Activated CD8-positive, alpha-beta memory T cell treated with anti-CD3 and anti-CD28 coated beads, Interleukin-2, amount 50 U/mL, for 1 hour (primary cell): Measurements from ENCODE around the gene SENP3.
"Not testable (repeated sequence)": the region's sequence is repeated elsewhere in the genome, so short reads cannot be mapped to it uniquely, and the experiment has no call there.

Experiments
- DNase-seq: peaks from one replicate; pipeline ENCODE4 v3.0.0-alpha.2; 2020; ENCODE audit errors: extremely low read depth

SENP3 gene

DNA sequence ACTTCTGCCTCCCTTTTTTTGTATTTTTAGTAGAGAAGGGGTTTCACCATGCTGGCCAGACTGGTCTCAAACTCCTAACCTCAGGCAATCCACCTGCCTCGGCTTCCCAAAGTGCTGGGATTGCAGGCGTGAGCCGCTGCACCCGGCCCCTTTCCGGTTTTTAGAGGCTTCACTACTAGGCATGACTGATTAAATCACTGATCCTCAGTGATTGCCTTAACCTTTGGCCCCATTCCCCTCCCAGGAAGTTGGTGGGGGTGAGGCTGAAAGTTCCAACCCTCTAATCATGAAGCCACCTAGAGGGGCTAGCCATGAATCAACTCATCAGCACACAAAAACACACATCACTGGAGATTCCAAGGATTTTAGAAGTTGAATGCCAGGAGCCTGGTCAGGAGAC, 35.8 kb downstream of the SENP3 start:
- not testable (repeated sequence) for DNase-seq

DNA sequence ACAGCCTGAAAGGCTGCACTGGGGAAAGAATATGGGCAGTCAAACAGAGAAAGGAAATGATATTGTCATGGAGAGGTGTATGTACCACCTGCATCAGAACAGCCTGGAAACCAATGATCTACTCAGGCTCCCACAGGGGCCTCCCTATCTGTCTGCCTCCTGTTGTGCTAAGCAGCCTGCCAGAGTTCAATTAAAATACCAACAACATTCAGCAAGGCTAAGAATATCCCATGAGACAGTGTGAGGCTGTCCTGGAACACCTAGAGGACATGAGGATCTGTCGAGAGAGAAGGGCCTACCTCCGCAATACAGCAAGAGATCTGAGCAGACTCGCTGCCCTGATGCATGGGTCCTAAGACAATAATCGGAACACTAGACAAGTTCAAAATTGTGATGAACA, 44.6 kb downstream of the SENP3 start:
- no peak for DNase-seq

- no peak for DNase-seq
These were observed 48.9 kb downstream of the SENP3 start for GRCh38 chr17:7610641-7611040.

DNA sequence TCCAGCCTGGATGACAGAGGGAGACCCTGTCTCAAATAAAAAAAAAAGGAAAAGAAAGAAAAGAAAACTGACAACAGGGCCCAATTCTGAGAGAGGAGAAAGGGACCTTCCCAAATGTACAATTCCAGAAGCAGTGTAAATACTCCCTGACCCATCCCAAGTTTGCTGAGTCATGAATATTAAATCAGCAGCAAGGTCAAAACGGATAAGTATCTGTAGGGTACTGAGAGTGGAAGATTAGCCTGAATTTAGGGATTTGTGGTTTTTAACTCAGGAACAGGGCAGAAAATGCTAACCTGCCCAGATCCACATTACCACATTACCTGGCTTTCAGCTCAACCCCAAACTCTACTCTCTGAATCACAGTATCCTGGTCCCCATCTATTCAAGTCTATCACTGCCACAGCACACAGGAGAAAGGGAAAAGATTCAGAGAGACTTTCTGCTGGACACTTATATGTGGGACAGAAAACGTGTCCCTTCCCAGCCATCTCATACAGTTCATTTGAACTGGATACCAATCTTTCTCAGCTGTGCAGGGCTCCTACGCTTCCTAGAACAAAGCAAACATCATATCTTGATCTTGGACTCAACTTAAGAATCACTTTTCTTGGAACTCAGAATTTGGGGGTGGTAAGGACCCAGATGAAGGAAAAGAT, 50.0 kb downstream of the SENP3 start:
- no peak for DNase-seq

DNA sequence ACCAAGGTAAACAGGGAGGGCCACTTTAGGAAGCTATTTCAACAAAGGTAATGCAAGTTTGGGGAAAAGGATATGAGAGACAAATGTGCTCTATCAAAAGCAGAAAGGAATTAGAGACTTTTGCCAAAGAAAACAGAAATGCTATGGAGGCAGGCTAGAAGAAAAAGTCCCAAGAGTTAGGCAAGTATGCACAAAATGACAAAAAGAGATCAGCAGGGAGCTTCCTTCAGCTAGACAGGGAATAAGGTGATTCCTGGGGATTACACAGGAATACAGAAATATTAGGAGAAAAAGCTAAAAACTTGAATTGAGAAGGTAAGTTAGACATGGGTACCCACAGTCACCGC, 50.5 kb downstream of the SENP3 start:
- DNase-seq: no peak

- DNase-seq: no peak
These were observed 52.2 kb downstream of the SENP3 start for GRCh38 chr17:7613769-7614424.

DNA sequence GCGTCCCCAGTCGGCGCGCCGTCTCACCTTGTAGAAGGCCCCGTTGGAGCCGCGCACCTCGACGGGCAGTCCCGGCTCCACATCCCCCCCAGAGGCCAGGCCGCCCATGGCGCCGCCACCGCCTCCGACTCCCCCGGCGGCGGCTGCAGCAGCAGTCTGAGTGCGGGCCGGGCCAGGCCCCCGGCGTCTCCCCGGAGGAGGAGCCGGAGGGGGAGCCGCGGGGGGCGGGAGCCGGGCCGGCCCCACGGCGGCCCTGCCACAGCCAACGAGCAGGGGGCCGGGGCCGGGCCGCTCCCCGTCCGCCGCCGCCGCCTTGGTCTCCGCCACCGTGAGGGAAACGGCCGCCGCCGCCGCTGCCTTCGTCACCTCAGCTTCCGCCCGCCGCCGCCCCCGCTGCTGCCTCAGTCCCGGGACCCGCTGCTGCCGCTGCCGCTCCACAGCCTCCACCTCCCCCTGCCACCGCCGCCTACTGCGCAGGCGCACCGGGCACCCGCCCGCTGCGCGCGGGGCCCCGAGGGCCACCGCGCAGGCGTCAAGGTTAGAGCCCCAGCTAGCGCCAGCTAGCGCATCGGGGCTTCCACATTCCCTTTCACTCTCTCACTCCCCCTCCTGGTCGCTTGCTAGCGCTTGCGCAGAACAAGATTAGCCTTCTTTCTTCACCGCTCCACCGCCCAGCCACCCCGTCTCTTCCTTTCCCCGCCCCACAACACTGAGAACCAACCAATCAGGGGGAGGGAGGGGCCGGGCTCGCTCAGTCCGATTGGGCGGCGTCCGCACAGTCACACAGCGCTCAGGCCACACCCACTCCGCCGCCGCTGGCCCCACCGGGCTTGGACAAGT, 52.9 kb downstream of the SENP3 start, which contains the start of gene FXR2:
FXR2 (minus strand) TSS at position 473 of the 840 bp plus-strand sequence; CDS start at position 108, 365 bp downstream.
- peak; percentile 98 for DNase-seq

GRCh38 chr17:7615265-7615747, 53.6 kb downstream of the SENP3 start:
- DNase-seq: no peak

- no peak for DNase-seq
These were observed 56.9 kb downstream of the SENP3 start for GRCh38 chr17:7618608-7619007.

DNA sequence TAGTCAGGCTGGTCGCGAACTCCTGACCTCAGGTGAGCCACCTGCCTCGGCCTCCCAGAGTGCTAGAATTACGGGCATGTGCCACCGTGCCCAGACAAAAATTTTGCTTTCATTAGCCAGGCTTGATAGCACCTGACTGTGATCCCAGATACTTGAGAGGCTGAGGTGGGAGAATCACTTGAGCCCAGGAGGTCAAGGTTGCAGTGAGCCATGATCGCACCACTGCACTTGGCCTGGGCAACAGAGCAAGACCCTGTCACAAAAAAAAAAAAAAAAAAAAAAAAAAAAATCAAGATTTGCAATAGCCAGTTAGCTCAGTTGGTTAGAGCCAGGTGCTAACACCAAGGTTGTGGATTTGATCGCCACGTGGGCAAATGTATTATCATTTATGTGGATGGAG, 59.1 kb downstream of the SENP3 start:
- no peak for DNase-seq
